MM.1S (cell line): ENCODE data around the gene RNF144B.

Source experiments
- EZH2 ChIP-seq: fragments of 300-600 bp; sonication (generic); optimal IDR thresholded peaks from 2 replicates; pipeline ENCODE3; 2017; ENCODE audit warnings: low read depth, mild to moderate bottlenecking, antibody characterized with exemption, low read length, mixed read lengths
- EZH2phosphoT487 ChIP-seq: fragments of 300-600 bp; sonication (generic); IDR thresholded peaks from 2 replicates; pipeline ENCODE4 v1.6.1; 2018; ENCODE audit warnings: antibody characterized with exemption, low read length
- TF ChIP-seq, protein P1 (sequence below): fragments of 300-600 bp; sonication (generic); IDR thresholded peaks from 2 replicates; pipeline ENCODE4 v1.5.1; 2016; ENCODE audit warnings: antibody characterized with exemption, low read length, mixed read lengths

DNA sequence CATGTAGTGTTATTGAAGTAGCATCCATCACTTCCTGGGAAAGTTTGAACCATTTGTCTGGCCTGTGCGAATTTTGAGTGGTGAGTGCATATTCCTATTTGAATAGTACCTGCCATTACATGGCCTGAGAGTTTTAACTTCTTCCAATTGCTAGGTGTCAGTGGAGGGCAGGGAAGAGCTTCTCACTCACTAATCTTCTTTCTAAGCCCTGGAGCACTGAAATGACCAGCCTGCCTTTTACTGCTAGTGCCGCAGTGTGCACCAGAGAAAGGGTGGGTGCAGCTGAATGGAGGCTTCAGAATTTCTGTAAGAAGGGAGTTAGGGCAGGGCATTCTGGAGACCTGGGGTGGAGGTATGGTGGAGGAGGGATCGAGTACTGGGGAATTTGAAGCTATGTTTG is 45.5 kb downstream of the RNF144B start:
- TF ChIP-seq, protein P1, sequence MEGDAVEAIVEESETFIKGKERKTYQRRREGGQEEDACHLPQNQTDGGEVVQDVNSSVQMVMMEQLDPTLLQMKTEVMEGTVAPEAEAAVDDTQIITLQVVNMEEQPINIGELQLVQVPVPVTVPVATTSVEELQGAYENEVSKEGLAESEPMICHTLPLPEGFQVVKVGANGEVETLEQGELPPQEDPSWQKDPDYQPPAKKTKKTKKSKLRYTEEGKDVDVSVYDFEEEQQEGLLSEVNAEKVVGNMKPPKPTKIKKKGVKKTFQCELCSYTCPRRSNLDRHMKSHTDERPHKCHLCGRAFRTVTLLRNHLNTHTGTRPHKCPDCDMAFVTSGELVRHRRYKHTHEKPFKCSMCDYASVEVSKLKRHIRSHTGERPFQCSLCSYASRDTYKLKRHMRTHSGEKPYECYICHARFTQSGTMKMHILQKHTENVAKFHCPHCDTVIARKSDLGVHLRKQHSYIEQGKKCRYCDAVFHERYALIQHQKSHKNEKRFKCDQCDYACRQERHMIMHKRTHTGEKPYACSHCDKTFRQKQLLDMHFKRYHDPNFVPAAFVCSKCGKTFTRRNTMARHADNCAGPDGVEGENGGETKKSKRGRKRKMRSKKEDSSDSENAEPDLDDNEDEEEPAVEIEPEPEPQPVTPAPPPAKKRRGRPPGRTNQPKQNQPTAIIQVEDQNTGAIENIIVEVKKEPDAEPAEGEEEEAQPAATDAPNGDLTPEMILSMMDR = no peak
- TF ChIP-seq EZH2 = no peak
- no peak for TF ChIP-seq EZH2phosphoT487
